ENCODE results near the gene IQSEC1.

GRCh38 chr3:13064964-13065363 is 8.3 kb downstream of the IQSEC1 start:
- TF ChIP-seq POLR2AphosphoS5 (IDR thresholded peaks at IDR 0.05) = no peak
- no peak for TF ChIP-seq CTCF (IDR thresholded peaks at IDR 0.05)

Data from prostate gland (tissue), 2 donors.